ENCODE results near the gene ANKRD61.
A peak's percentile ranks its signal among the peaks of the same experiment; 100 is the strongest.
"Not testable (repeated sequence)": the region's sequence is repeated elsewhere in the genome, so short reads cannot be mapped to it uniquely, and the experiment has no call there.

The ANKRD61 gene

GRCh38 chr7:6030988-6031387 is at the start of gene ANKRD61:
TSS of gene ANKRD61 (plus strand) at chr7:6031376. CDS start at chr7:6031376, 0 bp downstream.
- DNase-seq (ENCODE audit: low read depth), result no peak

DNA sequence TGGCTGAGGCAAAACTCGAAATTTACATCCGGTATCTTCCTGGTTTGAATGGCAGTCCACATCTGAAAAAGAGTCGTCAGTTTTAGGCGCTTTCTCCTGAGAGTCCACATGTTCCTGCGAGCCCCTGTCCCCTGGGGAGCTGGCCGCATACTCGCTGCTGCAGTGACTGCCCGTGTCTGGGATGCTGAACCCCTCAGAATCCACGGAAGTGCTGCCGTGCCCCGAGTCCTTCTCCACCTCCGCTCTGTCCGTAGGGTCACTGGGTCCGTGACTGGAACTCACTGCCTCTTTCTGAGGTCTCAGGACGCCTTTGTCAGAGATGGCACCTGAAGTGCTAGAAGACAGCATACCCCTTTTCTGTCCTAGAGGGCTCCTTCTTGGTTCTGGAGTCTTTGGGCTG is 44.1 kb upstream of the ANKRD61 start:
- DNase-seq (ENCODE audit: low read depth), result not testable (repeated sequence)

- peak; percentile 14 for DNase-seq (ENCODE audit: low read depth)
These were observed 33.9 kb upstream of the ANKRD61 start for GRCh38 chr7:5997210-5997808.

DNA sequence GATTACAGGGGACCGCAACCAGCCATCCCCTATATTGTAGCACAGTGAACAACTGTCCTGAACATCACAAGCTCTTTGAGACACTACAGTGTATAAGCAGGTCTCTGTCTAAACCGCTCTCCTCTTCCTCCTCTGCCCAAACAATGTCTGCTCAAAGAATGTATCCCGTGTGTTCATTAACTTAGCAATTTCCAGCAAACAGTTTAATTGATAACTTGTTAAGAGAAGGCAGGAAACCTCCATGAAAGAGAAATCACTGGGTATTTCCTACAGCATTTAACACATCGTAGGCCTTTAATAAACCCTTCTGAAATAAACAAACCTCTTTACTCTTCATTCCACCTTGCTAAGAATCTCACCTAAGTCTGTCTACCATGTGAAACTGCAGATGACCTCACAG is 23.8 kb upstream of the ANKRD61 start:
- no peak for DNase-seq (ENCODE audit: low read depth)

DNA sequence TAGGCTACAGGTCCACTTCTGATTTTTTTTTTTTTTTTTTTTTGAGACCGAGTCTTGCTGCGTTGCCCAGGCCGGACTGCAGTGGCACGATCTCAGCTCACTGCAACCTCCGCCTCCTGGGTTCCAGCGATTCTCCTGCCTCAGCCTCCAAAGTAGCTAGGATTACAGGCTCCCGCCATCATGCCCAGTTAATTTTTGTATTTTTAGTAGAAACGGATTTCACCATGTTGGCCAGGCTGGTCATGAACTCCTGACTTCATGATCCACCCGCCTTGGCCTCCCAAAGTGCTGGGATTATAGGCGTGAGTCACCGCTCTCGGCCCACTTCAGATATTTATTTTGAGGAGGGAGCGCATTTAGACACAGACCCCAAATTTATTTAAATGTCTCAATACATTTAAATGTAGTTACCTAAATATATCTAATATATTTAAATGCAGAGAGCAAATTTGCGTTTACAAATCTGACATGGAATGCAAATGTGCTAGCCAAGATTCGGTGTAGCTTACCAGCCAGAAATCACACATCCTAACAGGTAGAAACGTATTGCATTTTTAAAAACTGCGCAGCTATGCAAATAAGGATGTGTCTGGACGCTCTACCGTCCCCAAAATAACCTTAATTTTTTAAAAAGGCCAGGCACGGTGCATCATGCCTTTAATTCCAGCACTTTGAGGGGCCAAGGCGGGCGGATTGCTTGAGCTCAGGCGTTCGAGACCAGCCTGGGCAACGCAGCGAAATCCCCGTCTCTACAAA is 23.2 kb upstream of the ANKRD61 start:
- not testable (repeated sequence) for DNase-seq (ENCODE audit: low read depth)

- peak; percentile 88 for DNase-seq (ENCODE audit: low read depth)
These were observed 22.2 kb upstream of the ANKRD61 start, which contains the start of the genes AIMP2 and PMS2 for GRCh38 chr7:6008668-6009611. TSS of gene AIMP2 (plus strand) at chr7:6009272. CDS start at chr7:6009364, 92 bp downstream. TSS of gene PMS2 (minus strand) at chr7:6009049. CDS start at chr7:6009019, 30 bp downstream.

- DNase-seq (ENCODE audit: low read depth), result not testable (repeated sequence)
These were observed 20.8 kb upstream of the ANKRD61 start for GRCh38 chr7:6010370-6010769.

GRCh38 chr7:6011541-6011940 is 19.6 kb upstream of the ANKRD61 start:
- DNase-seq (ENCODE audit: low read depth), result no peak

DNA sequence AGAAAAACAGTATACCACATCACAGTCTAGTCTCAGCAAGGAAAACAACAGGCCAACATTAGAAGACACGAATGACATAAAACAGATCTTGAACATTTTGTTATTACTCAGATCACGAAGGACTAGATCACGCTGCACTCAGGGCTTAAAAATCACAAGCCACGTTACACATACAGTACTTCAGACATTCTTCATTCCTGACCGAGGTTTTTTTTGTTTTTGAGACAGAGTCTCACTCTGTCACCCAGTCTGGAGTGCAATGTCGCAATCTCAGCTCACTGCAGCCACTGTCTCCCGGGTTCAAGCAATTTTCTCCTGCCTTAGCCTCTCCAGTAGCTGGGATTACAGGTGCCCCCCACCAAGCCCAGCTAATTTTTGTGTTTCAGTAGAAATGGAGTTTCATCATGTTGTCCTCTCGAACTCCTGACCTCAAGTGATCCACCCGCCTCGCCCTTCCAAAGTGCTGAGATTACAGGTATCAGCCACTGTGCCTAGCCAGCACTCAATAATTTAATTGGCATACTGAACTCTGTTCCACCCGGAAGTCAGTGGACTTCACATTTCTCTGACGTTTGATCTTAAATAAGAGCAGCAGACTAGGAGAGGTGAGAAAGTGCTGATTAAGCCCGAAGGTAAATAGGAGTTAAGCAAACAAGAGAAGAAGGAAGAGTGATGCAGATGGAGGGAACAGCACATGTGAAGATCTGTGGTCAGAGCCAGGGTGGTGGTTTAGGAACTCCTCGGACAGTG is 18.6 kb upstream of the ANKRD61 start:
- DNase-seq (ENCODE audit: low read depth), result no peak

GRCh38 chr7:6015917-6016652 is 15.1 kb upstream of the ANKRD61 start:
- no peak for DNase-seq (ENCODE audit: low read depth)

GRCh38 chr7:6016653-6016966 is 14.6 kb upstream of the ANKRD61 start:
- no peak for DNase-seq (ENCODE audit: low read depth)

- DNase-seq (ENCODE audit: low read depth), result no peak
These were observed 10.5 kb upstream of the ANKRD61 start for GRCh38 chr7:6020371-6021286.

- DNase-seq (ENCODE audit: low read depth), result no peak
These were observed 8.5 kb upstream of the ANKRD61 start for GRCh38 chr7:6022707-6023106.

DNA sequence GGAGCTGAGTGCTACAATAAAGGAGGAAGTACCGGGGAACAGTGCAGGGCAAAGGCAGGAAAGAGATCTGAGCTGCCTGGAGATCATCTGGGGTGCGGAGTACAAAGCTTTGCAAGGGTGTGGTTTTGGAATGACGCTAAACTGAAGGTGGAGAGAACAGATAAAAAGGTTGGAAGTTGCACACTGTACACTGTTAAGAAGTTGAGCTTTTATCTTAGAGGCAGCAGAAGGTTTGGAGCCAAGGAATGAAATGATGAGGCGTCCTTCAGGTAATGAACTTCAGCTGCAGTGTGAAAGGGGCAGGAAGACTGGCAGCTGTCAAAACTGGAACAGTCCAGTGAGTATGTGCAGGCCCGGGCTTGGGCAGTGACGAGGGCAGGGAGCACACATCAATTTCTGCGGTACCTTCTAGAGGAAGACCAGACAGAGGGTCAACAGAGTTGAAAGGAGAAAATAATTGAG is 7.2 kb upstream of the ANKRD61 start:
- peak; percentile 15 for DNase-seq (ENCODE audit: low read depth)

DNA sequence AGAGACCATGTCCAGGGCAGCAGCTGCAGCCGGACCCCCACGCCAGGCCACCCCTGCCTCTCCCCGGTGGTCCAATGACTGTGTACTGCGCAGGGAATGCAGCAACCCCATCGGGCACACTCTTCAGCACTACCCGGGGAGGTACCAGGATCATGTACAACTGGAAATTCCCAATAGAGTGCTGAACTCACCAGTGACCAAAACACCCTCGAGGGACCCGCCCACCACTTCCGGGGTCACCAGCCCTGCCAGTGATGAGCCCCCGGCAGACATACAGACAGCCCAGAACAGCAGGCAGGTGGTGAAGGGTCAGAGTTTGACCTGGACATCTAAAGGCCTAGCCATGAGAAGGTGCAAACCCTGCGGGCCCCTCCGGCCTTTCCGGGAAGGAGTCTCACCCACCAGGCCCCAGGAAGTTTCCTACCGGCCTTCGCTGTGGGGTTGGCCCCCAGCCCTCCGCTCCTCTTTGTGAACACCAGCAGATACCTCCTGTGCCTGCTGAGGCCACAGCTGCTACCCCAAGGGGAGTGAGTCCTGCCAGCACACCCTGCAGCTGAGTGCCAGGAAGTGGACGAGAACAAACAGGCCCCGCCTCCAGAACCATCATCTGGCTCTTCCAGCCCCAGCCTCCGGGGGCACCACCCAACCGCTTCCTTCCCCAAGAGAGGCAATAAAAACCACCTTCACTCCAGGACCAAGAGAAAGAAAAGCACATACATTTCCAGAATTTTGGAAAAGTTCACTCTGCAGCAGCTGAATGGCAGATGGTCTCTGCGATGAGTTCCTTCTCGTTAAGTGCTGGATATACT is 5.0 kb upstream of the ANKRD61 start:
- peak; percentile 31 for DNase-seq (ENCODE audit: low read depth)

DNA sequence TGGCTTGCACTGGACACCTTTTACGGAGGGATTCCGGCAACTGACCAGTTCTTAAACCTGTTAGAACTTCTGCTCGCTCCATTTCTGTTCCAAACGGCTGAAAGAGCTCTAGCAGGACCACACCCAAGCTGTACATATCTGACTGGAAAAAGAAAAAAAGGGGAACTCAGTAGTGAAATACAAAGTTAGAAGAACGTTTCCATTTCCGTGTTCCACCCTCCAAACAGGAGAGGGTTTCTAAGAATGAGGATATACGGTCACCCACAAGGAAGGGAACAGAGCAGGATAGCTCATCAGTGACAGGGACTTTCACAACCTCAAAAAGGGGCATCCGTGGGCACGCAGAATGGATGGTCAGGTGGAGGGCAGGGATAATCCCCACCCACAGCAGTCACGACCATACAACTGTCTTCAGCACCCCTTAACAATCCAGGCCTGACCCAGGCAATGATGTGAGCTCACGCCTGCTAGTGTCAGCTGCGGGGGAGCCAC is 4.3 kb upstream of the ANKRD61 start:
- DNase-seq (ENCODE audit: low read depth), result no peak

DNA sequence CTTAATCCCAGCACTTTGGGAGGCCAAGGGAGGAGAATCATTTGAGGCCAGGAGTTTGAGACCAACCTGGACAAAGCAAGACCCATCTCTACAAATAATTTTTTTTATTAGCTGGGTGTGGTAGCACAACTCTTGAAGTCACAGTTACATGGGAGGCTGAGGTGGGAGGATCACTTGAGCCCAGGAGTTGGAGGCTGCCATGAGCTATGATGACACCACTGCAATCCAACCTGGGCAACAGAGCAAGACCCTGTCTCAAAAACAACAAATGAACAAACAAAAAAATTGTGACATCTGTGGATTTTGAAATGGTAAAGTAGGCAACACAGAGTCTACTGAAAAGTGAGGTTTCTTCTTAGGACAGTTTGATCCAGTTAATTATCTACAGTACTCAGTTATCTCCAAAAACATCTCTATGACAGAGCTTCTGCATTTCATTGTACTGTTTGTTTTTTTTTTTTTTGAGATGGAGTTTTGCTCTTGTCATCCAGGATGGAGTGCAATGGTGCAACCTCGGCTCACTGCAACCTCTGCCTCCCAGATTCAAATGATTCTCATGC is 3.3 kb upstream of the ANKRD61 start:
- no peak for DNase-seq (ENCODE audit: low read depth)

- no peak for DNase-seq (ENCODE audit: low read depth)
These were observed 2.6 kb upstream of the ANKRD61 start for GRCh38 chr7:6028563-6028962.

- no peak for DNase-seq (ENCODE audit: low read depth)
These were observed 391 bp downstream of the ANKRD61 start for GRCh38 chr7:6031567-6031966.
